Measurements from ENCODE around the gene SH3BP5. TPM values are rescaled to one million over a fixed set of nuclear protein-coding genes. Genes with fewer than 3 reads are reported as not detected.

The SH3BP5 gene
- total and polyA plus RNA-seq, 4 experiments from 2014 or later, result 48.2 to 118 (median 56.3) TPM

DNA sequence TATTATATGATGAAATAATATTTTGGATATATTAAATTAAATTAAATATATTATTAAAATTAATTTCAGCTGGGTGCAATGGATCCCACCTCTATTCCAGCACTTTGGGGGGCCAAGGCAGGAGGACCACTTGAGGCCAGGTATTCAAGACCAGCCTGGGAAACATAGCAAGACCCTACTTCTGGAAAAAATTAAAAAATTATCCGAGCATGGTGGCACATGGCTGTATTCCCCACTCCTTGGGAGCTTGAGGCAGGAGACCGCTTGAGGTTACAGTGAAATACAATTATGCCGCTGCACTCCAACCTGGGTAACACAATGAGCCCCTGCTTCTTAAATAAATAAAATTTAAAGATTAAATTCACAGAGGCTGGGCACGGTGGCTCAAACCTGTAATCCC, 61.4 kb downstream of the SH3BP5 start:
- H3K27me3 ChIP-seq (ENCODE audit: insufficient read depth, low read length), result no peaks in the 10 kb centered on the region
- H3K4me3 Mint-ChIP-seq, result peak overlapping the region in 3 of 8 donors; percentile 9 to 85 (median 10)
- peaks cover 55 to 94% (median 81%) of the 10 kb centered on the region in 4 donors for H3K4me1 Mint-ChIP-seq
- no peak overlapping the region for H3K4me3 ChIP-seq (ENCODE audit: low read length in 2 of 2)
- no peaks in the 10 kb centered on the region for H3K27me3 Mint-ChIP-seq
- peaks cover 0 to 2% (median 0%) of the 10 kb centered on the region in 8 donors for H3K9me3 Mint-ChIP-seq
- intact Hi-C loops (cut with micrococcal nuclease), result no loop called here
- peaks cover 23 to 47% of the 10 kb centered on the region in 2 donors for H3K36me3 Mint-ChIP-seq
- H3K36me3 ChIP-seq (ENCODE audit: insufficient read depth, low read length), result peaks cover 24% of the 10 kb centered on the region
- no peaks in the 10 kb centered on the region for H3K9me3 ChIP-seq (ENCODE audit: control insufficient read depth in 1 of 2, low read length in 2 of 2)
- POLR2A ChIA-PET (ENCODE audit: partially characterized antibody), result interaction anchor here (0.7 to 8.1 kb wide), 18 partner anchors 11 to 134 kb away, joined by 3 to 108 read pairs (median 8); partner anchors contain the start of genes CAPN7 and SH3BP5
- H3K27ac ChIP-seq (ENCODE audit: low read depth, low read length), result peak overlapping the region; percentile 77
- peak in 1 of 5 donors; percentile 5 for DNase-seq
- peak overlapping the region in 3 of 7 donors; percentile 70 to 95 (median 95) for H3K27ac Mint-ChIP-seq
- peaks cover 97% of the 10 kb centered on the region for H3K4me1 ChIP-seq (ENCODE audit: insufficient read depth, low read length)
- CTCF ChIA-PET (ENCODE audit: partially characterized antibody), result interaction anchor here (1.0 to 10.0 kb wide), 9 partner anchors 34 to 135 kb away, joined by 3 to 224 read pairs (median 17); partner anchors contain the start of gene SH3BP5

DNA sequence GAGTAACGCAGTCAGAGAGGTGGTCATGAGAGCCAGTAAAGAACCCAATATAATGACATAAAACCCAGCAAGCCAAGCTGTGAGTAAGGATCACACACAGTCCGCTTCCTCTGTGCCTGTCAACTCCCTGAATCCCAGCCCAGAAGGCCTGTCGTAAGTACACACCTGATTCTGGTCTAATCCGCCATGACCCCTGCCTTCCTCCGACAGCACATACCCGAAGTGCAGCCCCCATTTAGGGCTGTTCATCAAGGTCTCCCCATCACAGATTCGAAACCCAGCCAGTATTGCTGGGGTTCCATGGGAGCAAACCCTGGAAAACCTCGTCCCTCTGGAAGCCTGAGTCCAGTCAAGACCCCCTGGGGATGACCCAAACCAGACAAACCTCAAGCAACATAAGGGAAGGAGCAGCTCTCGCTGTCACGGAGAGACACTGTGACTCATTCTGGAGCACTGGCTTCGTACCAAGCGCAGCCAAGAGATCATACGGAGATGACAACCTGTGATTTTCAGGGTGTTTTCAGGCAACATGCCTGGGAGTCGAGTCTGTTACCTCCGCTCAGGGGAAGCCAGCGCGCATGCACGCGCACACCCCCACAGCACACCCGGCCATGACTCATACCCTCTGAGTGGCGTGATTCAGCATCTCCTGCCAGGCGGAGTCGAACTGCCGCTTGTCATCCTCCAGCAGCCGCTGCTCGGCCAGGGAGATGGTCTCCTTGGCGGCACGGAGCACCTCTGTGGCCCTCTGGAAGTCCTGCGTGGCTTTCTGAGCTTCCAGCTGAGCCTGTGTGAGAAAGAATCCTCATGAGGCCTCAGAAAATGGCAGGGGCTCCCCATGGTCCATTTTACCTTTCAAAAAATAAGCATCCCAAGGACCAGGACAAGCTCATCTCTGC, 63.0 kb downstream of the SH3BP5 start:
- DNase-seq, result peak; percentile 72 to 96 (median 82)
- Histone ChIP-seq H3K4me1 (ENCODE audit: insufficient read depth, low read length) (peaks cover 97% of the 10 kb centered on the region), H3K36me3 (ENCODE audit: insufficient read depth, low read length) (peaks cover 24% of the 10 kb centered on the region), H3K27ac (ENCODE audit: low read depth, low read length) (peak overlapping the region; percentile 65), H3K27me3 (ENCODE audit: insufficient read depth, low read length) (no peaks in the 10 kb centered on the region), H3K4me3 (ENCODE audit: low read length in 2 of 2) (peak overlapping the region; percentile 21 to 27), H3K9me3 (ENCODE audit: control insufficient read depth in 1 of 2, low read length in 2 of 2) (no peaks in the 10 kb centered on the region)
- ChIA-PET CTCF (ENCODE audit: partially characterized antibody) (interaction anchor here (1.0 to 10.0 kb wide), 27 partner anchors 9 to 136 kb away, joined by 3 to 224 read pairs (median 14); partner anchors contain the start of genes CAPN7 and SH3BP5), POLR2A (ENCODE audit: partially characterized antibody) (interaction anchor here (0.7 to 8.1 kb wide), 21 partner anchors 10 to 278 kb away, joined by 3 to 108 read pairs (median 5); partner anchors contain the start of genes CAPN7 and SH3BP5)
- Mint-ChIP-seq H3K36me3 (peaks cover 24 to 51% of the 10 kb centered on the region in 2 donors), H3K27ac (peak overlapping the region; percentile 91 to 96 (median 95)), H3K4me3 (peak overlapping the region; percentile 70 to 95 (median 78)), H3K9me3 (peaks cover 0 to 2% (median 0%) of the 10 kb centered on the region in 8 donors), H3K27me3 (no peaks in the 10 kb centered on the region), H3K4me1 (peaks cover 54 to 94% (median 81%) of the 10 kb centered on the region in 4 donors)
- intact Hi-C loops (cut with micrococcal nuclease), result no loop called here

DNA sequence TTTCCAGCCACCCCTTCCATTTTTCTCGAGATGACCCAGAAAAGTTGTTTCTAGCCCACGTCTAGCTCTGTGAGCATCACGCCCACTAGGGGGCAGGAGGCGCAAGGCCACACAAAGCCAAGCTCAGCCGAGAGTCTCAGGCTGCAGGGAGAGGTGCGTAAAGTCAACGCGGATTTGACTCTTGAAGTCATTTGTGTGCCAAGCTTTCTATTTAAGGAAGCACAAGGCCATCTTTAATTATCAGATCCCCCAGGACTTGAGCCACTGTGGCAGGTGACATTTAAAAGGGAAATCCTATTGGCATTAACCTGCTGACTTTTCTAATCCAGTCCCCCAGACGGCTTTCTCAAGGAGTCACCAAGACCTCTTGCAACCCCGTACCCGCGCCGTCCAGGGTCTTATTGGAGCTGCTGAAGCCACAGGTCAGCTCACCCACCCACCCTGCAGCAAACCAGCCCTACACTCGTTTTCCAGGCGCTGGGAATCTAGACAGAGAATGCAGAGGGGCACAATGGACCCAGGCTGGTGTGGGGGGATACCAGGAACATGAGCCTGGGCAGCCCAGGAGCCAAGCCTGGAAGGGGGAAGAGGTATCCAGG, 64.3 kb downstream of the SH3BP5 start:
- Mint-ChIP-seq H3K4me3 (peak overlapping the region in 7 of 8 donors; percentile 24 to 86 (median 60)), H3K36me3 (peaks cover 20 to 53% of the 10 kb centered on the region in 2 donors), H3K9me3 (peaks cover 0 to 2% (median 0%) of the 10 kb centered on the region in 8 donors), H3K4me1 (peaks cover 50 to 93% (median 77%) of the 10 kb centered on the region in 4 donors), H3K27ac (peak overlapping the region; percentile 35 to 96 (median 87)), H3K27me3 (no peaks in the 10 kb centered on the region)
- no peak overlapping the region for H3K4me3 ChIP-seq (ENCODE audit: low read length in 2 of 2)
- peaks cover 24% of the 10 kb centered on the region for H3K36me3 ChIP-seq (ENCODE audit: insufficient read depth, low read length)
- intact Hi-C loops (cut with micrococcal nuclease), result loop anchor here (1.0 kb wide), 6 partner anchors 64 to 289 kb away; partner anchors contain the start of gene SH3BP5
- H3K9me3 ChIP-seq (ENCODE audit: control insufficient read depth in 1 of 2, low read length in 2 of 2), result no peaks in the 10 kb centered on the region
- DNase-seq, result peak; percentile 82 to 85 (median 83)
- H3K27me3 ChIP-seq (ENCODE audit: insufficient read depth, low read length), result no peaks in the 10 kb centered on the region
- POLR2A ChIA-PET (ENCODE audit: partially characterized antibody), result interaction anchor here (0.6 to 8.1 kb wide), 26 partner anchors 9 to 137 kb away, joined by 3 to 108 read pairs (median 5); partner anchors contain the start of genes CAPN7 and SH3BP5
- CTCF ChIA-PET (ENCODE audit: partially characterized antibody), result interaction anchor here (0.6 to 10.0 kb wide), 52 partner anchors 9 to 289 kb away, joined by 3 to 224 read pairs (median 7); partner anchors contain the start of genes CAPN7 and SH3BP5
- peaks cover 88% of the 10 kb centered on the region for H3K4me1 ChIP-seq (ENCODE audit: insufficient read depth, low read length)
- peak overlapping the region; percentile 65 for H3K27ac ChIP-seq (ENCODE audit: low read depth, low read length)

DNA sequence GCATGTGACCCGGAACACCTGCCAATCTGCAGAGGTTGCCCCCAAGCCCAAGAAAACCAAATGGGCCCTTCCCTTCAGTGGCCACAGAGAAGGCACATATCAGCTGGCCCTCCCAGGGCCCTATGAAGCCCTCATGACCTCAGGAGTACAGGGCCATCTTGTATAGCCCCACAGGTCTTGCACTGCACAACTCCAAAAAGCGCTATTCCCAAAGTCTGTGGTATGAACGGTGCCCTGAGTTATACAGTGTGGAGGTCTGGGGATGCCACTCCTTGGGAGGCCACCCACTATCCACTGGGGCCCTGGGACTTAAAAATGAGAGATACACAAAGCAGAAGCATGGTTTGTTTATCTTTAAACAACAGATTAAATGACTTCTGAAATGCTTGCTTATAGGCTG, 64.9 kb downstream of the SH3BP5 start:
- no peaks in the 10 kb centered on the region for H3K27me3 Mint-ChIP-seq
- ChIA-PET CTCF (ENCODE audit: partially characterized antibody) (interaction anchor here (0.7 to 10.0 kb wide), 51 partner anchors 8 to 289 kb away, joined by 3 to 224 read pairs (median 7); partner anchors contain the start of genes CAPN7 and SH3BP5), POLR2A (ENCODE audit: partially characterized antibody) (interaction anchor here (0.6 to 8.1 kb wide), 27 partner anchors 8 to 138 kb away, joined by 3 to 108 read pairs (median 5); partner anchors contain the start of genes CAPN7 and SH3BP5)
- peak in 1 of 5 donors; percentile 18 for DNase-seq
- peaks cover 0 to 2% (median 0%) of the 10 kb centered on the region in 8 donors for H3K9me3 Mint-ChIP-seq
- H3K4me1 Mint-ChIP-seq, result peaks cover 43 to 88% (median 72%) of the 10 kb centered on the region in 4 donors
- H3K27ac ChIP-seq (ENCODE audit: low read depth, low read length), result peak overlapping the region; percentile 4
- H3K27ac Mint-ChIP-seq, result peak overlapping the region in 5 of 7 donors; percentile 71 to 96 (median 90)
- no peaks in the 10 kb centered on the region for H3K9me3 ChIP-seq (ENCODE audit: control insufficient read depth in 1 of 2, low read length in 2 of 2)
- intact Hi-C loops (cut with micrococcal nuclease), result no loop called here
- no peaks in the 10 kb centered on the region for H3K27me3 ChIP-seq (ENCODE audit: insufficient read depth, low read length)
- H3K4me1 ChIP-seq (ENCODE audit: insufficient read depth, low read length), result peaks cover 81% of the 10 kb centered on the region
- H3K4me3 Mint-ChIP-seq, result no peak overlapping the region
- H3K4me3 ChIP-seq (ENCODE audit: low read length in 2 of 2), result no peak overlapping the region
- H3K36me3 Mint-ChIP-seq, result peaks cover 20 to 55% of the 10 kb centered on the region in 2 donors
- peaks cover 24% of the 10 kb centered on the region for H3K36me3 ChIP-seq (ENCODE audit: insufficient read depth, low read length)

DNA sequence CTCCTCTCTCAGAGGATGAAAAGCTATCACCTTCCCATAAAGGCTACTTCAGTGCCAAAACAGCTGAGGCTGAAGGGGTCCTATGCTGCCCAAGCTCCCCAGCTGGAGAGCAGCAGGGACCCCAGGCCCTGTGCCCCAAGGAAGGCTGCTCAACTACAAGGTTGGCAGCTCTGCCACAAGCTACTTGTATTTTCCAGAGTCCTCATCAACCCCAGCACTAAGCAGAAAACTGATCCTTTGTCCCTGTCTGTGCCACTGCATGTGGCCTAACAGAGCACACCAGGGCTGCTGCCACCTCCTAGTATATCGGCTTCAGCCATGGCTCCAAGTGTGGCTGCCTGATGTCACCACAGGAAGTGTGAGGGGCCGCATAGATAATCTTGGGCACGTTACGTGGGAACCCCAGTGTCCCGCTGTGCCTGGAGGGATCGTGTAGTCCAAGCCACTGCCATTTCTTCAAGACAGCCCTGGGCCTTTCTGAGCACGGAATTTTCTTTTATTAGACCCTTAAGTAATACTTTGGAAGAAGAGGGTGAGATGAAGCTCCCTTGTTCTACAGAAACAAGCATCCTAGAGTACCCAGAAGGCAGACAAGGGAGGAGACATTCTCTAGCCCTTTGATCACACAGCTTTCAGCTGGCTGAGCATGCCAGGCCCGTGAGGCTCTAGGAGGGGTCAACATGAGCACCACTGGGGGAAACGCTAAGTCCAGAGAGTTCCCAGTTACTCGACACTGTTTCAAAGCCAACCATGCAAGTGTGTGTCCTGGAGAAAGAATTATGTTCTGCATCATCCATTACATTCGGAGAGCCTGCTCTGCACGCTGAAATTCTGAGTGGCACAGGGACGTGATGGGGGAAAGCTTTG, 65.6 kb downstream of the SH3BP5 start:
- Histone ChIP-seq H3K27me3 (ENCODE audit: insufficient read depth, low read length) (no peaks in the 10 kb centered on the region), H3K36me3 (ENCODE audit: insufficient read depth, low read length) (peaks cover 28% of the 10 kb centered on the region), H3K4me1 (ENCODE audit: insufficient read depth, low read length) (peaks cover 74% of the 10 kb centered on the region), H3K4me3 (ENCODE audit: low read length in 2 of 2) (no peak overlapping the region), H3K9me3 (ENCODE audit: control insufficient read depth in 1 of 2, low read length in 2 of 2) (no peaks in the 10 kb centered on the region), H3K27ac (ENCODE audit: low read depth, low read length) (peak overlapping the region; percentile 4)
- peaks cover 0 to 2% (median 0%) of the 10 kb centered on the region in 8 donors for H3K9me3 Mint-ChIP-seq
- peak overlapping the region; percentile 19 to 85 (median 65) for H3K27ac Mint-ChIP-seq
- peak overlapping the region in 1 of 8 donors; percentile 20 for H3K4me3 Mint-ChIP-seq
- no peaks in the 10 kb centered on the region for H3K27me3 Mint-ChIP-seq
- peak in 1 of 5 donors; percentile 47 for DNase-seq
- POLR2A ChIA-PET (ENCODE audit: partially characterized antibody), result interaction anchor here (0.6 to 8.1 kb wide), 15 partner anchors 10 to 139 kb away, joined by 3 to 108 read pairs (median 4); partner anchors contain the start of genes CAPN7 and SH3BP5
- CTCF ChIA-PET (ENCODE audit: partially characterized antibody), result interaction anchor here (0.9 to 10.0 kb wide), 26 partner anchors 10 to 290 kb away, joined by 3 to 224 read pairs (median 23); partner anchors contain the start of genes CAPN7 and SH3BP5
- H3K4me1 Mint-ChIP-seq, result peaks cover 36 to 84% (median 66%) of the 10 kb centered on the region in 4 donors
- peaks cover 21 to 53% of the 10 kb centered on the region in 2 donors for H3K36me3 Mint-ChIP-seq
- intact Hi-C loops (cut with micrococcal nuclease), result no loop called here

Measured in CD4-positive, alpha-beta memory T cell (primary cell).